Measurements from ENCODE around the gene PDE8B.

Gene PDE8B

GRCh38 chr5:77321793-77322394 lies 111.4 kb downstream of the PDE8B start:
- FAIRE-seq = no peak
- no peak for DNase-seq (ENCODE audit: low spot score)

- DNase-seq (ENCODE audit: low spot score) (no peak), FAIRE-seq (no peak)
Observed at GRCh38 chr5:77322406-77322805, 111.9 kb downstream of the PDE8B start.

GRCh38 chr5:77325921-77326541 lies 115.6 kb downstream of the PDE8B start:
- DNase-seq (ENCODE audit: low spot score) = no peak
- FAIRE-seq = no peak

- no peak for FAIRE-seq
- no peak for DNase-seq (ENCODE audit: low spot score)
Observed at GRCh38 chr5:77326986-77327734, 116.7 kb downstream of the PDE8B start.

GRCh38 chr5:77328930-77329647 lies 118.6 kb downstream of the PDE8B start:
- DNase-seq (ENCODE audit: low spot score) (no peak), FAIRE-seq (no peak)

GRCh38 chr5:77329664-77330430 lies 119.4 kb downstream of the PDE8B start:
- FAIRE-seq (no peak), DNase-seq (ENCODE audit: low spot score) (no peak)

GRCh38 chr5:77333036-77333435 lies 122.6 kb downstream of the PDE8B start:
- no peak for DNase-seq (ENCODE audit: low spot score)
- no peak for FAIRE-seq

- FAIRE-seq (no peak), DNase-seq (ENCODE audit: low spot score) (no peak)
Observed at GRCh38 chr5:77333451-77334123, 123.1 kb downstream of the PDE8B start.

GRCh38 chr5:77337246-77337645 lies 126.8 kb downstream of the PDE8B start:
- DNase-seq (ENCODE audit: low spot score) (no peak), FAIRE-seq (no peak)

GRCh38 chr5:77337686-77338085 lies 127.2 kb downstream of the PDE8B start:
- FAIRE-seq = no peak
- no peak for DNase-seq (ENCODE audit: low spot score)

- FAIRE-seq (no peak), DNase-seq (ENCODE audit: low spot score) (no peak)
Observed at GRCh38 chr5:77339337-77339890, 128.9 kb downstream of the PDE8B start.

GRCh38 chr5:77343165-77343564 lies 132.7 kb downstream of the PDE8B start:
- no peak for FAIRE-seq
- no peak for DNase-seq (ENCODE audit: low spot score)

GRCh38 chr5:77347435-77348098 lies 137.1 kb downstream of the PDE8B start:
- FAIRE-seq = no peak
- no peak for DNase-seq (ENCODE audit: low spot score)

GRCh38 chr5:77353251-77353650 lies 142.8 kb downstream of the PDE8B start:
- FAIRE-seq = no peak
- no peak for DNase-seq (ENCODE audit: low spot score)

- DNase-seq (ENCODE audit: low spot score) = no peak
- FAIRE-seq = no peak
Observed at GRCh38 chr5:77354454-77354853, 144.0 kb downstream of the PDE8B start.

GRCh38 chr5:77355080-77355479 lies 144.6 kb downstream of the PDE8B start:
- FAIRE-seq (no peak), DNase-seq (ENCODE audit: low spot score) (no peak)

GRCh38 chr5:77355751-77356150 lies 145.3 kb downstream of the PDE8B start:
- no peak for DNase-seq (ENCODE audit: low spot score)
- no peak for FAIRE-seq

- no peak for DNase-seq (ENCODE audit: low spot score)
- no peak for FAIRE-seq
Observed at GRCh38 chr5:77356740-77357139, 146.3 kb downstream of the PDE8B start.

- FAIRE-seq (no peak), DNase-seq (ENCODE audit: low spot score) (no peak)
Observed at GRCh38 chr5:77358255-77359205, 148.1 kb downstream of the PDE8B start.
